ENCODE data around the gene ARHGAP10. TPM values are rescaled to one million over a fixed set of nuclear protein-coding genes. Genes with fewer than 3 reads are reported as not detected.
A peak's percentile ranks its signal among the peaks of the same experiment; 100 is the strongest.

Gene ARHGAP10
- total RNA-seq, 2 donors from 2014 or later: 30.3 to 69.6 TPM

DNA sequence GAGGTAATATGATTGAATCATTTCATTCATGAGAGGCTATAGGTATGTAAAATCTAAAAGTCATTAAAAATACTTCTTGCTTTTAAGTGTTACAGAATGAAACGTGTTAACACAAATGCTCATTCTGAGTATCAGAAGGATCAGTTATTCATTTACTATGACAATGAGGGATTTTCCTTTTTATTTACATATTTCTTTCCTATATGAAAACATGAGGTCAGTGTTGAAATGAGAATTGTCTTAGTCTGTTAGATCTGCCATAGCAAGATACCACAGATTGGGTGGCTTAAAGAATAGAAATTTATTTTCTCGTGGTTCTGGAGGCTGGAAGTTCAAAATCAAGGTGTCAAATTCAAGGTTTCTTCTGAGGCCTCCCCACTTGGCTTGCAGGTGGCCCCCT, 181.2 kb downstream of the ARHGAP10 start:
- intact Hi-C loops (cut with DNase I): no loop called here
- TF ChIP-seq, protein P1, sequence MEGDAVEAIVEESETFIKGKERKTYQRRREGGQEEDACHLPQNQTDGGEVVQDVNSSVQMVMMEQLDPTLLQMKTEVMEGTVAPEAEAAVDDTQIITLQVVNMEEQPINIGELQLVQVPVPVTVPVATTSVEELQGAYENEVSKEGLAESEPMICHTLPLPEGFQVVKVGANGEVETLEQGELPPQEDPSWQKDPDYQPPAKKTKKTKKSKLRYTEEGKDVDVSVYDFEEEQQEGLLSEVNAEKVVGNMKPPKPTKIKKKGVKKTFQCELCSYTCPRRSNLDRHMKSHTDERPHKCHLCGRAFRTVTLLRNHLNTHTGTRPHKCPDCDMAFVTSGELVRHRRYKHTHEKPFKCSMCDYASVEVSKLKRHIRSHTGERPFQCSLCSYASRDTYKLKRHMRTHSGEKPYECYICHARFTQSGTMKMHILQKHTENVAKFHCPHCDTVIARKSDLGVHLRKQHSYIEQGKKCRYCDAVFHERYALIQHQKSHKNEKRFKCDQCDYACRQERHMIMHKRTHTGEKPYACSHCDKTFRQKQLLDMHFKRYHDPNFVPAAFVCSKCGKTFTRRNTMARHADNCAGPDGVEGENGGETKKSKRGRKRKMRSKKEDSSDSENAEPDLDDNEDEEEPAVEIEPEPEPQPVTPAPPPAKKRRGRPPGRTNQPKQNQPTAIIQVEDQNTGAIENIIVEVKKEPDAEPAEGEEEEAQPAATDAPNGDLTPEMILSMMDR (IDR thresholded peaks at IDR 0.05): no peak
- TF ChIP-seq POLR2AphosphoS5 (IDR thresholded peaks at IDR 0.05): no peak
- no peak for TF ChIP-seq POLR2A (IDR thresholded peaks at IDR 0.05)
- H3K4me1 ChIP-seq (replicated peaks): peaks cover 7% of the 10 kb centered on the region
- DNase-seq (ENCODE audit: low spot score): no peak
- WGBS: 91% methylated on average over 2 of the region's 2 CpGs
- no peaks in the 10 kb centered on the region for H3K27me3 ChIP-seq (replicated peaks; ENCODE audit: insufficient read depth)
- no peak overlapping the region for H3K27ac ChIP-seq
- no peak overlapping the region for H3K4me3 ChIP-seq
- H3K36me3 ChIP-seq: no peaks in the 10 kb centered on the region
- no peaks in the 10 kb centered on the region for H3K9me3 ChIP-seq

GRCh38 chr4:147916351-147916750, 184.5 kb downstream of the ARHGAP10 start:
- TF ChIP-seq, protein P1 (IDR thresholded peaks at IDR 0.05): no peak
- peak; percentile 76 for TF ChIP-seq POLR2AphosphoS5 (IDR thresholded peaks at IDR 0.05)
- Histone ChIP-seq H3K4me3 (no peak overlapping the region), H3K36me3 (no peaks in the 10 kb centered on the region), H3K27ac (peak overlapping the region; percentile 3 to 13), H3K27me3 (replicated peaks; ENCODE audit: insufficient read depth) (no peaks in the 10 kb centered on the region), H3K4me1 (replicated peaks) (peaks cover 7% of the 10 kb centered on the region), H3K9me3 (no peaks in the 10 kb centered on the region)
- peak; percentile 35 for DNase-seq (ENCODE audit: low spot score)
- intact Hi-C loops (cut with DNase I): no loop called here
- 21% methylated on average over 4 of the region's 4 CpGs for WGBS

DNA sequence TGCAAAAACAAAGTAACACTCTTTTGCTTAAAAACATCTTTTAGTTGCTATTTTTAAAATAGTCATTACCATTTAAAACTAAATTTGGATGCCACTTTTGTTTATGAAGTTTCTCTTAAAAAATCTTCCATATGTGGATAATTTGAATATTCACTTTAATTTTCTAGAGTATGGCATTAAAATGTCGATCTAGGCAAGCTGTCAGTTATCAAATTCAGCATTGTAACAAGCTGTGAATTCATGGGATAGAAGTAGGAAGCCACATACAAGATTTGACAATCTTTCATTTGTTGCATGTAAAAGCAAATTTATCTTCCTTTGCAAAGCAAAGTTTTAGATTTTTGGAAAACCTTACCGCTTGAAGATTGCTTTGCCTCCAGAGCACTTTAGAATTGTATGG, 191.5 kb downstream of the ARHGAP10 start:
- Histone ChIP-seq H3K4me3 (no peak overlapping the region), H3K27ac (no peak overlapping the region), H3K27me3 (replicated peaks; ENCODE audit: insufficient read depth) (no peaks in the 10 kb centered on the region), H3K4me1 (replicated peaks) (no peaks in the 10 kb centered on the region), H3K9me3 (no peaks in the 10 kb centered on the region), H3K36me3 (no peaks in the 10 kb centered on the region)
- intact Hi-C loops (cut with DNase I): no loop called here
- WGBS: 89% methylated on average over 2 of the region's 2 CpGs
- TF ChIP-seq POLR2A (IDR thresholded peaks at IDR 0.05) (no peak), POLR2AphosphoS5 (IDR thresholded peaks at IDR 0.05) (no peak)
- TF ChIP-seq, protein P1 (IDR thresholded peaks at IDR 0.05): no peak
- no peak for DNase-seq (ENCODE audit: low spot score)

GRCh38 chr4:147923854-147924253, 192.0 kb downstream of the ARHGAP10 start:
- no peaks in the 10 kb centered on the region for H3K4me1 ChIP-seq (replicated peaks)
- H3K27me3 ChIP-seq (replicated peaks; ENCODE audit: insufficient read depth): no peaks in the 10 kb centered on the region

More at GRCh38 chr4:147923854-147924253, 192.0 kb downstream of the ARHGAP10 start:
- H3K27ac ChIP-seq: no peak overlapping the region
- H3K9me3 ChIP-seq: no peaks in the 10 kb centered on the region
- intact Hi-C loops (cut with DNase I): no loop called here
- no peaks in the 10 kb centered on the region for H3K36me3 ChIP-seq
- TF ChIP-seq POLR2AphosphoS5 (IDR thresholded peaks at IDR 0.05): no peak
- no peak for TF ChIP-seq POLR2A (IDR thresholded peaks at IDR 0.05)
- TF ChIP-seq, protein P1 (IDR thresholded peaks at IDR 0.05): no peak
- WGBS: 84% methylated on average over 4 of the region's 4 CpGs
- no peak overlapping the region for H3K4me3 ChIP-seq
- no peak for DNase-seq (ENCODE audit: low spot score)

All from prostate gland (tissue), 2 donors.